ENCODE results near the gene OR11A1. TPM values are rescaled to one million over a fixed set of nuclear protein-coding genes. Genes with fewer than 3 reads are reported as not detected.

Gene OR11A1
- total RNA-seq, 6 experiments from 2014 or later: not detected

DNA sequence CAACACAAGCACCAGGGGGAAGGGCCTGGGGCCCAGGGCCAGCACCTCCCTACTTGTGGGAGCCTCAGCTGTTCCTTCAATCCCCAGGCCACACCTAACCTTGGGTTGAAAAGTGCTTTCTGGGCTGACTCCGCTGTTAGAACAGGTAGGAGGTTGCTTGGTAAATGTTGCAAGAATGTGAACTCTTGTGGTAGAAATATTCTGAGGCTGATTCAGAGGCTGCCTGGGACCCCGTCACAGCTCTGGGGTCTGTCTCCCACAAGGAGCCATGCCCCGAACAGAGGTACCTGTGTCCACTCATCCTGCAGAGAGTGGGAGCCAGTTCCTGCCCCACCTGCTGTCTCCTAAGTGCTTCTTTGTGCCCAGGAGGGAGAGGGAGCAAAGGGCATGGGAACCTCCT is 45.3 kb upstream of the OR11A1 start:
- peaks cover 48% of the 10 kb centered on the region for H3K9me3 Mint-ChIP-seq
- no peaks in the 10 kb centered on the region; the same call in 1 of the 2 replicates for H3K36me3 Mint-ChIP-seq (ENCODE audit: low read depth)
- TF ChIP-seq, protein P1, sequence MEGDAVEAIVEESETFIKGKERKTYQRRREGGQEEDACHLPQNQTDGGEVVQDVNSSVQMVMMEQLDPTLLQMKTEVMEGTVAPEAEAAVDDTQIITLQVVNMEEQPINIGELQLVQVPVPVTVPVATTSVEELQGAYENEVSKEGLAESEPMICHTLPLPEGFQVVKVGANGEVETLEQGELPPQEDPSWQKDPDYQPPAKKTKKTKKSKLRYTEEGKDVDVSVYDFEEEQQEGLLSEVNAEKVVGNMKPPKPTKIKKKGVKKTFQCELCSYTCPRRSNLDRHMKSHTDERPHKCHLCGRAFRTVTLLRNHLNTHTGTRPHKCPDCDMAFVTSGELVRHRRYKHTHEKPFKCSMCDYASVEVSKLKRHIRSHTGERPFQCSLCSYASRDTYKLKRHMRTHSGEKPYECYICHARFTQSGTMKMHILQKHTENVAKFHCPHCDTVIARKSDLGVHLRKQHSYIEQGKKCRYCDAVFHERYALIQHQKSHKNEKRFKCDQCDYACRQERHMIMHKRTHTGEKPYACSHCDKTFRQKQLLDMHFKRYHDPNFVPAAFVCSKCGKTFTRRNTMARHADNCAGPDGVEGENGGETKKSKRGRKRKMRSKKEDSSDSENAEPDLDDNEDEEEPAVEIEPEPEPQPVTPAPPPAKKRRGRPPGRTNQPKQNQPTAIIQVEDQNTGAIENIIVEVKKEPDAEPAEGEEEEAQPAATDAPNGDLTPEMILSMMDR (IDR thresholded peaks at IDR 0.05): no peak
- no peak for DNase-seq
- H3K4me3 Mint-ChIP-seq: no peak overlapping the region
- no peaks in the 10 kb centered on the region; the same call in 1 of the 2 replicates for H3K27me3 Mint-ChIP-seq (ENCODE audit: insufficient read depth)
- H3K4me1 Mint-ChIP-seq (ENCODE audit: low read depth): no peaks in the 10 kb centered on the region
- no peak overlapping the region for H3K27ac Mint-ChIP-seq

DNA sequence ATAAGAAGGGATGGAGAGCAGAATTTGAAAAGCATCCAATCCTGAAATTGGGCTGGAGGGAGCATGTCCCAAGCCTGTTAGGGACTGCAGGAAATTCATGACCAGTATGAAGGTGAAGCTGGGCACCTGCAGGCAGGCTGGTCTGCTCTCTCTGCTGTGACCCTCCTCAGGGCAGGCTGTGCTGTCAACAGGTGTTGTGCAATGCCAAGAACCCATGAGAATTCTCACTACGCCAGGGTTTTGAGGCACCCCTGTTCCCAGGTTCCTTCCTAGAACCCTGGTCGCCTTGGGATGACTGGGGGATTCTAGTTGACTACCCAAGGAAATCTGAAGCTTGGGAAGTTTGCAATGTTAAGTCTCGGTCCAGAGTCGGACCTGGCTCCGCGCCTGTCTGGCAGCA is 44.2 kb upstream of the OR11A1 start:
- Mint-ChIP-seq H3K27me3 (ENCODE audit: insufficient read depth) (no peaks in the 10 kb centered on the region; the same call in 1 of the 2 replicates), H3K9me3 (peaks cover 47% of the 10 kb centered on the region), H3K4me3 (no peak overlapping the region), H3K36me3 (ENCODE audit: low read depth) (no peaks in the 10 kb centered on the region), H3K27ac (no peak overlapping the region), H3K4me1 (ENCODE audit: low read depth) (no peaks in the 10 kb centered on the region)
- DNase-seq: no peak
- TF ChIP-seq, protein P1 (IDR thresholded peaks at IDR 0.05): no peak

DNA sequence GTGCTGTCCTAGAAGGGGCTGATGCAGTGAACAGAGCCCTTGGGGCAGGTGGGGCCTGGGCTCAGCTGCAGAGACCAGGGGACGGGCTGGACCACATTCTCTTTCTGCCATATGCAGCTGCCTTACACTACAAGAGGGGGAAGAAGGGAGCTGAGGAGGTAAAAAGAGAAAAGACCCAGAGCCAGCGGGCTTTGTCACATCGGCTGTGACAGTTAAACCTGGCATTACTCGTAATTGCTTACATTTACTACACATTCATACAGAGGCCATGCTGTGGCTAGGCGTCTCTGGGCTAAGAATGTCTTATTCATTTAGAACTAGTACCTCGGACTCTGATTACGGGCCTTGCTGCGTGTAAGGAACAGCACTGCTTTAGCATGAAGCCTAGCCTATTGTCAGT is 43.7 kb upstream of the OR11A1 start:
- H3K4me3 Mint-ChIP-seq: no peak overlapping the region
- peaks cover under 1% of the 10 kb centered on the region; the same call in 1 of the 2 replicates for H3K36me3 Mint-ChIP-seq (ENCODE audit: low read depth)
- H3K27ac Mint-ChIP-seq: no peak overlapping the region
- no peaks in the 10 kb centered on the region for H3K4me1 Mint-ChIP-seq (ENCODE audit: low read depth)
- TF ChIP-seq, protein P1 (IDR thresholded peaks at IDR 0.05): no peak
- H3K9me3 Mint-ChIP-seq: peaks cover 45% of the 10 kb centered on the region
- H3K27me3 Mint-ChIP-seq (ENCODE audit: insufficient read depth): no peaks in the 10 kb centered on the region; the same call in 1 of the 2 replicates
- no peak for DNase-seq

DNA sequence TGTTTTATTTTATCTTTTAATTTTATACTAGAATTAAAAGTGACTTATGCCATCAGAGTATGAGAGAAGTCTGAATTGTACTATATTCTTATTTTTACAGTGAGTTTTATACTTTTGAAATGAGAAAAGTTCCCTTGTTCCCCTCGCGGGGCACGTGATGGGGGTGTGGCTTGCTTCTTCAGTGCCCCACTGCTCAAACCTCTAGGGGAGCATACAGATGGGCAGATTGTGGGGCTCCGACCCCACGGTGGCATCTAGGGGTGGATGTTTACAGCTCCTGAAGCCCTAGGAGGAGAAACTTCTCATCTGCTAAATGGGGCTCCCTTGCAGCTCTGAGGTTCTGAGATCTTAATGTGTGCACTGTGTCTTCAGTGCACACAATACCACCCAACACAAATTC is 42.8 kb upstream of the OR11A1 start:
- H3K27ac Mint-ChIP-seq: no peak overlapping the region
- H3K36me3 Mint-ChIP-seq (ENCODE audit: low read depth): peaks cover 3% of the 10 kb centered on the region; the same call in 1 of the 2 replicates
- H3K27me3 Mint-ChIP-seq (ENCODE audit: insufficient read depth): no peaks in the 10 kb centered on the region; the same call in 1 of the 2 replicates
- no peak overlapping the region for H3K4me3 Mint-ChIP-seq
- no peaks in the 10 kb centered on the region for H3K4me1 Mint-ChIP-seq (ENCODE audit: low read depth)
- DNase-seq: no peak
- TF ChIP-seq, protein P1 (IDR thresholded peaks at IDR 0.05): no peak
- peaks cover 41% of the 10 kb centered on the region for H3K9me3 Mint-ChIP-seq

DNA sequence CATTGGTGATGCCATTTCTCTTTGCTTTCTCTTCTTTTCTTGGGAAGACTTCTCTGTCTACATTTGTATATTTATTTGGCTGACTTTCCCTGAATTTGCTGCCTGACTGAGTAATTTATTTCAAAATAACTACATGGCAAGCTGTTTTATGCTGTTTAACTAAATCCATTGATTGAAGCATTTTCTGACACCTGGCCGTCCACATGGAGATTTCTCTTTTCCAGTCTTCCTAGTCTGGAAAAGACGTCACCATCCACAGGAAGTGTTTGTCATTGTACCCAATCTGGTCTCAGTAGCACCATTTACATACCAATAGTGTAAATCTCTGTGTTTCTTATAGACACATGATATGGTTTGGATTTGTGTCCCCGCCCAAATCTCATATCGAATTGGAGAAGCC is 40.1 kb upstream of the OR11A1 start:
- no peaks in the 10 kb centered on the region; the same call in 1 of the 2 replicates for H3K27me3 Mint-ChIP-seq (ENCODE audit: insufficient read depth)
- TF ChIP-seq, protein P1 (IDR thresholded peaks at IDR 0.05): no peak
- peaks cover 3% of the 10 kb centered on the region; the same call in 1 of the 2 replicates for H3K36me3 Mint-ChIP-seq (ENCODE audit: low read depth)
- H3K27ac Mint-ChIP-seq: no peak overlapping the region
- peaks cover 32% of the 10 kb centered on the region for H3K9me3 Mint-ChIP-seq
- DNase-seq: no peak
- H3K4me1 Mint-ChIP-seq (ENCODE audit: low read depth): no peaks in the 10 kb centered on the region
- H3K4me3 Mint-ChIP-seq: no peak overlapping the region

All from HFFc6 (cell line).